Activated gamma-delta T cell (primary cell): ENCODE measurements around the gene BARX1.
"Not testable (repeated sequence)": the region's sequence is repeated elsewhere in the genome, so short reads cannot be mapped to it uniquely, and the experiment has no call there.

ENCODE experiments used
- DNase-seq: peaks from one replicate; lab custom pipeline; 2025; lab: John Stamatoyannopoulos, UW
- total RNA-seq, 2 donors: gene quantifications; one replicate each; lab custom pipeline; 2026; lab: John Stamatoyannopoulos, UW

The BARX1 gene
- total RNA-seq, result 0.09 to 0.10 reads per million in 2 donors

GRCh38 chr9:93955111-93955980 is at the start of gene BARX1:
TSS of gene BARX1 (minus strand) at chr9:93955355. CDS start at chr9:93955146, 209 bp downstream.
- no peak for DNase-seq

GRCh38 chr9:94002316-94003140 is 47.4 kb upstream of the BARX1 start:
- no peak for DNase-seq

GRCh38 chr9:93996863-93997262 is 41.7 kb upstream of the BARX1 start:
- DNase-seq, result no peak

DNA sequence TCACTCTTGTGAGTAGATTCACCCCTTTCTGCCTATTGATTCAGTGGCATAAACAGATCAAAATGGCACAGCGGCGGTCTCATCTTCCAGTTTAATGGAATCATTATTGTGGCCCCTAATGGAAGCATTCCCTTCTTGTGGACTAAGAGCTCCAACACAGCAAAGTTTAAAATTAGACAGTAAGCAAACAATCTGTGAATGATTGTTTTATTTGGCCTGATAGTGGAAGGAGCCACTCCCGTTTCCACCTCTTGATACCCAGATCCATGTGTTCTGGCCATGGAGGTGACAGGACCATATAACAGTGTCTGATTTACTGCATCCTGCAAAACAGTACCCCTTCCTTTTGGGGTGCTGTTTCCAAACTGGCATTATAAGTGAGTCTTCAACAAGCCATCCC is 41.2 kb upstream of the BARX1 start:
- no peak for DNase-seq

- no peak for DNase-seq
Observed at GRCh38 chr9:93994545-93994944, 39.4 kb upstream of the BARX1 start.

DNA sequence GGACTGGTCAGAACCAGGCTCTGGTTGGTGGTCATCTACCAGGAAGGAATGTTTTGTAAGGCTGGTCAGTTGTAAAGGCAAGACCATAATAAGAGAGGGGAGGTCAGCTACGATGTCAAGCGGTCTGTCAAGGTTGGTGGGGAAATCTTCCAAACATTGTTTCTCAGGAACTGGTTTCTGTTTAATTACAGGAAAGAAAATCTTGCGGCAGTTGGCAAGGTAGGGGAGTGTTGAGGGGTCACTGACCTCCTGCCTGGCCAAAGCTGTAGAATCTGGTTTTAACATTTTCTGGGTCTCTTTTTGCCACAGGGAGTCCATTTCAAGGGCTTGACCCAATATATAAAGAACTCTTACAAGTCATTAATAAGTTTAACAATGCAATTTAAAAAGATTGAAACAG is 39.0 kb upstream of the BARX1 start:
- no peak for DNase-seq

DNA sequence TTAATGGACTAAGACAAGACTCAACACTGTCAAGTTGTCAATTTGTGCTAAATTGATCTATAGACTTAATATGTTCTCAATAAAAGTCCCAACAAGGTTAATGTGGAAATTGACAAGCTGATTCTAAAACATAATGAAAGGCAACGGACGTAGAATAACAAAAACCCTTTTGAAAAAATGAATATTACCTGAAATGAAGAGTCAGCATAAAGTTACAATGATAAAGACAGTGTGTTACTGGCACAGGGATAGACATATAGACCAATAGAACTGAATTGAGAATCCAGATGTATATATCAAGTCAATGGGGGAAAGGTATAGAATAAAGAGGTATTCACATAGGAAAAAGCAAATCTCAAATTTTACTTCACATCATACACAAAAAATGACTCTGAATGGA is 37.7 kb upstream of the BARX1 start:
- no peak for DNase-seq

GRCh38 chr9:93990448-93990847 is 35.3 kb upstream of the BARX1 start:
- no peak for DNase-seq

DNA sequence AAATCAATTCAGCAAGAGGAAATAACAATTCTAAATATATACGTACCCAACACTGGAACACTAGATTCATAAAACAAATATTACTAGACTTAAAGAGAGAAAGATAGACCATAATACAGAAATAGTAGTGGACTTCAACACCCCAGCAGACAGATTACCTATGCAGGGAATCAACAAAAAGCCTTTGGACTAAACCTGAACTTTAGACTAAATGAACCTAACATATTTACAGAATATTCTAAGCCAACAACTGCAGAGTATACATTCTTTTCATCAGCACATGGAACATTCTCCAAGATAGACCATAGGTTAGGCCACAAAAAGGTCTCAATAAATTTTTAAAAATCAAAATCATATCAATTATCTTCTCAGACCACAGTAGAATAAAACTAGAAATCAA is 32.9 kb upstream of the BARX1 start:
- no peak for DNase-seq

GRCh38 chr9:93984860-93985259 is 29.7 kb upstream of the BARX1 start:
- no peak for DNase-seq

DNA sequence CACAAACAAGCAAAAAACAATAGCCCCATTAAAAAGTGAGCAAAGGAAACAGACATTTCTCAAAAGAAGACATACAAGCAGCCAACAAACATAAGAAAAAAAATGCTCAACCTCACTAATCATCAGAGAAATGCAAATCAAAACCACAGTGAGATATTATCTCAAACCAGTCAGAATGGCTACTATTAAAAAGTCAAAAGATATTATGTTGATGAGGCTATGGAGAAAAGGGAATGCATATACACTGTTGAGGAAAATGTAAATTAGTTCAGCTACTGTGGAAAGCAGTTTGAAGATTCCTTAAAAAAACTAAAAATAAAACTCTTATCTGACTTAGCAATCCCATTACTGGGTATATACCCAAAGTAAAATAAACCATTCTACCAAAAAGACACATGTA is 28.7 kb upstream of the BARX1 start:
- DNase-seq, result no peak

DNA sequence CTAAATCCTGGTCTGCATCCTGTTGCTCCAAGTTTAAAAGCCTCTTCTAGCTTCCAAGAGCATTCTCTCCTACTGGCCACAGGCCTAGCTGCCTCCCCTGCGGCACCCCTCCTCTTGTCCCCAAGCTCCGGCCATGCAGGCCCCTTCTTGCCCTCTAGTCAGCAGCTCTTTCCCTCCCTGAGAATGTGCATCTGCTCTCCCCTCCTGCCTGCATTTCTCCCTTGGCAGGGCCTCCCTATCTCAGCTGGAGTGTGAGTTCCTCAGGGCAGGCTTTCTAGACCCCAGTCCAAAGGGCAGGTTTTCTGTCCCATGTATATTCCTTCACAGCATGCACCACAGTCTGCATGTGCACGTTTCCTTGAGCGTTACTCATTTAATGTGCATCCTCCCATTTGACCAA is 24.6 kb upstream of the BARX1 start:
- no peak for DNase-seq

DNA sequence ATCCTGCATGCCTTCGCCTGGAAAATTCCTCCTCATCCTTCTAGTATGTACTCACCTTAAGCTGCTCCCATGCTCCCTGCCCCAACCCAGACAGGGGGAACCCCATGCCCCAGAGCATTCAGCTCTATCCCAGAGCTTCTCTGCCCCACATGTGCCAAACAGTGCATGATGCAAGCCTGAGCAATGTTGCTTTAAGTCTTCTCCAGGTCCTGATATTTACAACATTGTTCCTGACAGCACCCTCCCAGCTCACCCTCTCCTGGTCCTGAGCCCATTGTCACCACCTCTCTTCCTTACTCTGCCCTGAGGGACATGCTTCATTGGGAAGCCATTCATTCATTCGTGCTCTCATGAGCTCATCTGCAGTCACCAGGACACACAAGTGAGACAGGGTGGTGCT is 23.4 kb upstream of the BARX1 start:
- DNase-seq, result no peak

DNA sequence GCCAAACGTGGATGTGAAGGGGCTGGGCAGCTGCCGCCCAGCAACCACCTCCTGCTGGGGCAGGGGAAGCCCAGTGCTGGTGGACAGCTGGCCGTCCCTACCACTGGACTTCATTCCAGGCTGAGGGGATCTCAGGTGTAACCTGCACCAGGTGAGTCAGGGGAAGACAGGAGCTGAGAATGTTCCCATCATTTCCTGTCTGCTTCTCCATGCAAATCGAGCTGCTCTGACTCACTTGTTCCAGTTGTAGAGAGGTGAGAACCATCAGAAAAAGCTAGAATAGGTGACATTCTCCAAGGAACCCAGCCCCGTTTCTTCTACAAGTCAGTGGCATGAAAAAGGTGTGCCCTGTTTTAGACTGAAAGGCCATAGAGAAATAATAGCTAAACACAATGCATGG is 21.8 kb upstream of the BARX1 start:
- DNase-seq, result no peak

- no peak for DNase-seq
Observed at GRCh38 chr9:93976081-93976480, 20.9 kb upstream of the BARX1 start.

DNA sequence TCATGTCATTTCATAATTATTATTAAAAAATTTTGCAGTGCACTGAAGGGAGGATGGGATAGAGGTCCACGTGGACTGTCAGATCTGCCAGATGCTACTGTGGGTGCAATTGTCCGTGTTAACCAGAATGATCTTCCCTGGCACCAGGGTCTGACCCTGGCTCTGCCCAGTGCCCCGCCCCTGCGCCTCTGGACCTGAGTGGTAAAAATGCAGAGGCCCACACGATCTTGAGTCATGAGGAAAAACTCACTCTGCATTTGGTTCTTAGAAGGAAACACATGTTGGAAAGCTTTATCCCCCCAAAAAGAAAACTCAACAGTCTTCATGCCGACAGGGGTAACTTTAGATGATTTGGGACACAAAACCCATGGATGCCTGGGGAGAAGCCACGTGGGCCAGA is 20.1 kb upstream of the BARX1 start:
- DNase-seq, result no peak

DNA sequence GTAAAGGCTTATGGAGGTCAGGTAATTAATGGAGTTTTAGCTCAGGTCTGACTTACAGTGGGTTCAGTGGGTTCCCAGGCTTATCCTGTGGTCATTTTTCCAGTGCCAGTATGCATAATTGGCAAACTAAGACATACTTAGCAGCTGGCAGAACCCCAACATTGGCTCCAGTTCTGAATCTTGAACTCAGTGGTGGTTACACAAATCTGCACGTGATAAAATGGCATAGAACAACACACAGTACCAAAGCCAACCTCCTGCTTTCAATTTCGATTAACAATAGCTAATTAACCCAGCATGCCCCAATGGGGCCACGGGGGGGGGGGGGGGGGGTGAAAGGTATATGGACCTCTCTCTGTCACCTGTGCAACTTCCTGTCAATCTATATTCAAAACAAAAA is 19.0 kb upstream of the BARX1 start:
- no peak for DNase-seq

DNA sequence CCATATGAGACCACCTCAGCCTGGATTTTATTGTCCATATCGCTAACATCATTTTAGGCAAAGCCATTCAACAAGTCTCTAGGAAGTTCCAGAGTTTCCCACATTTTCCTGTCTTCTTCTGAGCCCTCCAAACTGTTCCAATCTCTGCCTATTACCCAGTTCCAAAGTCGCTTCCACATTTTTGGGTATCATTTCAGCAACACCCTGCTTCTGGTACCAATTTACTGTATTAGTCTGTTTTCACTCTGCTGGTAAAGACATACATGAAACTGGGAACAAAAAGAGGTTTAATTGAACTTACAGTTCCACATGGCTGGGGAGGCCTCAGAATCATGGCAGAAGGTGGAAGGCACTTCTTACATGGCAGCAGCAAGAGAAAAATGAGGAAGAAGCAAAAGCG is 17.5 kb upstream of the BARX1 start:
- DNase-seq, result not testable (repeated sequence)

GRCh38 chr9:93969328-93969661 is 14.1 kb upstream of the BARX1 start:
- DNase-seq, result no peak

DNA sequence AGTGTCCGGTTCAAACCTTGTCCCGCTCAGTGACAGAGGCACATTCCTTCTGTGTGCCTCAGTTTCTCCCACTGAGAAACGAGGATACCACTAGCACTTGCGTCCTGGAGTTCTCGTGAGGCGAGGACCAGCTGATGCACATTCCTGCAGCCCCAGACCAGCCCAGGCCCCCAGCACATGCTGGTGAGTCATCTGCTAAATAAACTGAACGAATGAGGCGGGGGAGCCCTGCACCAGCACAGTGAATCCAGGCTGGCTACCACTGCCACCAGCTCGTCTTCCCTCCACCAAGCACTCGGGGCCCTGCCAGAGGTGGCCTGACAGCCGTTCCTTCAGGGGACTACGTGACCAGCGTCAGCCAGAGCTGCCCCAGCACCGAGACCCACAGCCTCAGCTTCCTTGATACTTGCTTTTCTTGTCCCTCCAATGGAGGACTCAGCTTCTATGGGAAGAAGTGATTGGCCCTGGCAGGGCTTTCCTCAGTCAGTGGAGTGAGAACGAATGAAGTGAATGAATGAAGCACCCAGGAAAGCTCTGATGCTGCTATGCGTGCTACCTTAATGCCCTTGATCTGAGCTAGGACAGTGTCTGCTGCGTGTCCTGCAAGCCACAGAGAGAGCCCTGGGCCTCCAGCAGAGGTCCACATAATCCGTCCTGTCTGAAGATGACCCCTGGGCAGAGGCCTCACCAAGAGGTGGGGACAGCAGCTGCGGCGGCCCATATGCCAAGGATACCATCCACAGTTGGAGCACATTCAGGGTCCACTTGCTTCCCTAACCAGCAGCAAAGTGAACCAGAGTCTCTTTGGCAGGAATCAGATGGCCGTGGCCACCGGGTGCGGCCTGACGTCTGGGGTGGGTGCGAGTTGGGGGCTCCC is 13.5 kb upstream of the BARX1 start:
- no peak for DNase-seq

DNA sequence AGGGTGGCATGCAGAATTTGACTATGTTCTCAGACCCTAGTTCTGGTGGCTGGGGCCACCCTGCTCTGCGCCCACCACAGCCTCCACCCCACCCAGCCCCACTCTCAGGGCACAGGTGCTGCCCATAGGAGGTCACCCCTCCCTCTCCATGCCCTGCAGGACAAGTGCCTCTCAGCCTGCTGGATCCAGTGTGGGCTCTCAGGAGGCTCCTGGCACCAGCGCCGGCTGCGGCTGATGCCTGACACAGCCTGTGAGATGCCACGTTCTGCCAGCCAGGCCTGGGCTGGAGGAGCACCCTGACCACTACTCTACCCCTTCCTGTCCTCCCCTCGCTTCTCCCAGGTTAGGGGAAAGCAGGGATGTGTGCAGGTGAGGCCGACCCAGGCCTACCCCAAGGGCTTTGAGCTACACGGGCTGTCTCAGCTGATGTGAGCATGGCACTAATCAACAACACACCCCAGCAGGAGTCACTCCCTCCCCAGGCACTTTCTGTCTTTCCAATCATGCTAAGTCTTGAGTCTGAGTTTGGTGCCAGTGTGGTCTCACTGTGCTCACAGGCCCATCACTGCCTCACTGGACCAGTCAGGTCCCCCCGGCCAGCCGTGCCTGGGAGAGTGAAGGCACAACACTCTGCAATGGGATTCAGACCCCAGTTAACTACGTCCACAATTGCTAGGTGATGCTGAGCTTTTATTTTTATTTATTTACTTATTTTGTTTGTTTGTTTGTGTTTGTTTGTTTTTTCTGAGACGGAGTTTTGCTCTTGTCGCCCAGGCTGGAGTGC is 12.1 kb upstream of the BARX1 start:
- DNase-seq, result no peak
